Uterus (tissue), 4 donors: ENCODE data around the gene VAMP1. TPM values are rescaled to one million over a fixed set of nuclear protein-coding genes. Genes with fewer than 3 reads are reported as not detected.

Experiments used
- DNase-seq, 2 donors: peaks; one replicate each; pipeline ENCODE4 v3.0.0-alpha.2; 2019 to 2020
- H3K27ac ChIP-seq, 2 donors: fragments of 200-600 bp; sonication (generic); 1 replicate in 1 of 2; 2 replicates in 1 of 2; pipeline ENCODE4 v1.5.1; 2016 to 2018
- H3K27me3 ChIP-seq, 2 donors: fragments of 200-600 bp; sonication (generic); one replicate each; pipeline ENCODE4 v1.5.1; 2018 to 2019; ENCODE audit warnings: control low read depth in 1 of 2
- H3K36me3 ChIP-seq, 2 donors: fragments of 200-600 bp; sonication (generic); one replicate each; pipeline ENCODE4 v1.5.1; 2019; ENCODE audit warnings: control low read depth in 1 of 2
- H3K4me1 ChIP-seq, 2 donors: fragments of 200-600 bp; sonication (generic); one replicate each; pipeline ENCODE4 v1.5.1; 2018 to 2019; ENCODE audit warnings: control low read depth in 1 of 2
- H3K4me3 ChIP-seq, 2 donors: fragments of 200-600 bp; sonication (generic); 1 replicate in 1 of 2; 2 replicates in 1 of 2; pipeline ENCODE4 v1.5.1; 2018 to 2019; ENCODE audit warnings: mild to moderate bottlenecking in 1 of 2
- H3K9me3 ChIP-seq, 2 donors: fragments of 200-600 bp; sonication (generic); one replicate each; pipeline ENCODE4 v1.5.1; 2019; ENCODE audit warnings: control low read depth in 1 of 2
- POLR2A ChIP-seq, 2 donors: fragments of 450-650 bp; IDR thresholded peaks; one replicate each; pipeline ENCODE4 v1.6.1; 2016; ENCODE audit warnings: antibody characterized with exemption in 2 of 2, mild to moderate bottlenecking in 1 of 2, moderate library complexity in 1 of 2
- intact Hi-C: fragments of 100-400 bp; cut with DNase I; formaldehyde crosslinking; loops from one replicate; pipeline ENCODE4 v1.15.1; 2023; ENCODE audit warnings: low total_unique reads
- total RNA-seq, 4 donors: library from RNA; depleted of rRNA in 3 of 4; stranded (reverse); fragments of >200 nt in 3 of 4; gene quantifications; one replicate each; pipeline versions ENCODE4 v1.1.0 to v1.2.4, GENCODE V29; 2014 to 2023
- TF ChIP-seq, protein P1 (sequence below), 4 experiments: fragments of 200-600 bp in 2 of 4; fragments of 450-650 bp in 2 of 4; sonication (generic) in 2 of 4; IDR thresholded peaks; one replicate each; pipeline ENCODE4 v1.5.1; 2016 to 2019; ENCODE audit warnings: antibody characterized with exemption in 4 of 4, mild to moderate bottlenecking in 2 of 4, moderate library complexity in 1 of 4
- donor health status: DM: yes; HTN: yes; CAD: no.

VAMP1 gene
- total RNA-seq, 4 donors from 2014 or later = 1.0 to 17.7 (median 6.8) TPM

DNA sequence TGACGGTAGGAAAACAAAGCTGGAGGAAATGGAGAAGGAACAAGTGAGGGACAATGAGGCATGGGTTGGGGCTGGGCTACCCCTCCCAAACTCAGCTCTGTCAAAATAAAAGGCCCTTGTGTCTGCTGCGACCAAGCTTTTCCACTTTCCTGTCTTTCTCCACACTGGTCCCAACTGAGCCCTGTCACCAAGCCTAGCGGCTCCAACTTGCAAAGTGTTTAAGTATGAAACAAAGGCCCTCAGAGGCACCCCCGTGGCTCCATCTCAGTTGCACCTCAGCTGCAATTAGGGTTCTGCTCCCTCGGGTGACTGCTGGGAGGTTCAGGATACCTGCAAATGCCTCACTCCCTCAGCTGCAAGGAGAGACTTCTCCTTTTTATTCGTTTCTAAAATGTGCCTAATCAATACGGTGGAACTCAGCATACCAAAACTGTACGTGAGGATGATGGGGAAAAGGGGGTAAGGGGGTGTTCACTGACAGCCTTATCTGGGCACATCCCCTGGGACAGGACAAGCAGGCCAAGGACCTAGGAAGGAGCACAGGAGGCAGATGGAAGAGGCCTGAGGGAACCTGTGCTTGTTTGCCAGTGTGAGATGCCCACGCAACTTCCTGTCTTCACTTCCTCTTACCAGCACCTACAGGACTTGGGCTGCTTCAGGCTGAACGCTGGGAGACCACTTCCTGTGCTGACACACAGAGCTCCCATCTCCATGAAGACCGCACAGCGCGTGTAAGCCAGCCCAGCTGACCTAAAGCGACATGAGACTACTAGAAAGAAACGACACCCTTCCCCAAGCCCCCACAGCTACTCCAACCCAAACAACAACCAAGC lies 8.9 kb downstream of the VAMP1 start:
- H3K9me3 ChIP-seq = no peaks in the 10 kb centered on the region
- H3K27ac ChIP-seq = no peak overlapping the region
- DNase-seq = no peak
- TF ChIP-seq POLR2A (IDR thresholded peaks at IDR 0.05) = no peak
- TF ChIP-seq, protein P1, sequence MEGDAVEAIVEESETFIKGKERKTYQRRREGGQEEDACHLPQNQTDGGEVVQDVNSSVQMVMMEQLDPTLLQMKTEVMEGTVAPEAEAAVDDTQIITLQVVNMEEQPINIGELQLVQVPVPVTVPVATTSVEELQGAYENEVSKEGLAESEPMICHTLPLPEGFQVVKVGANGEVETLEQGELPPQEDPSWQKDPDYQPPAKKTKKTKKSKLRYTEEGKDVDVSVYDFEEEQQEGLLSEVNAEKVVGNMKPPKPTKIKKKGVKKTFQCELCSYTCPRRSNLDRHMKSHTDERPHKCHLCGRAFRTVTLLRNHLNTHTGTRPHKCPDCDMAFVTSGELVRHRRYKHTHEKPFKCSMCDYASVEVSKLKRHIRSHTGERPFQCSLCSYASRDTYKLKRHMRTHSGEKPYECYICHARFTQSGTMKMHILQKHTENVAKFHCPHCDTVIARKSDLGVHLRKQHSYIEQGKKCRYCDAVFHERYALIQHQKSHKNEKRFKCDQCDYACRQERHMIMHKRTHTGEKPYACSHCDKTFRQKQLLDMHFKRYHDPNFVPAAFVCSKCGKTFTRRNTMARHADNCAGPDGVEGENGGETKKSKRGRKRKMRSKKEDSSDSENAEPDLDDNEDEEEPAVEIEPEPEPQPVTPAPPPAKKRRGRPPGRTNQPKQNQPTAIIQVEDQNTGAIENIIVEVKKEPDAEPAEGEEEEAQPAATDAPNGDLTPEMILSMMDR (IDR thresholded peaks at IDR 0.05) = no peak
- no peak overlapping the region for H3K4me3 ChIP-seq
- H3K27me3 ChIP-seq = no peaks in the 10 kb centered on the region
- no peaks in the 10 kb centered on the region for H3K36me3 ChIP-seq
- no peaks in the 10 kb centered on the region for H3K4me1 ChIP-seq
- intact Hi-C loops = loop anchor here (5.0 to 10.0 kb wide), 2 partner anchors 34 to 147 kb away; partner anchors contain the start of gene PLEKHG6

DNA sequence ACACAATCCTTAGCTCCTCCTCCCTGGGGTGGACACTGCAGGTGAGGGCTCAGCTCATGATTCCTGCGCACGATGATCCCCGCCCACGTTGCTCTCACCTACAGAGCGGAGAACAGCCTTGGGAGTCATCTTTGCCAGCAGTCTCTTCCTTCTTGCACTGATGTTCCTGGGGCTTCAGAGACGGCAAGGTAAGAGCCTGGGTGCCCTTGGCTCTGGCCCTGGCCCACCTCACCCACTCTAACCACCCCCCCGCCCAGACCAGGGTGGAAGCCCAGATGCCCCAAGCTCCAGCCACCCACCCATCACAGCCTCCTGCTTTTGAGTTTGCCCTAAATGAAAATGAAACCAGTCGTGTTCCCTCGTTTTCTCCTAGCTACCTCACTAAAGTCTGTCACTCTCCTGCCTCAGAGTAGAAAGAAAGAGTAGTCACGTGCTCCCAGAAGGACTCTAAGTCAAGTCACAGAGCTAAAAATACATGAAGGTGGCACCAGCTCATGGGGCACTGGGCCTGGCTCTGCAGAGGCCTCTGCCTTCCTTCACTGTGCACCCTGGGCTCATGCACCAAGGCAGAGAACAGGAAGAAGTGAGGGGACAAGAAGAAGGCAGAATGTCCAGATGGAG lies 9.6 kb downstream of the VAMP1 start:
- Histone ChIP-seq H3K4me1 (no peaks in the 10 kb centered on the region), H3K27me3 (no peaks in the 10 kb centered on the region), H3K27ac (no peak overlapping the region), H3K9me3 (no peaks in the 10 kb centered on the region), H3K4me3 (no peak overlapping the region), H3K36me3 (no peaks in the 10 kb centered on the region)
- intact Hi-C loops = loop anchor here (5.0 to 10.0 kb wide), 2 partner anchors 34 to 146 kb away; partner anchors contain the start of gene PLEKHG6
- DNase-seq = no peak
- TF ChIP-seq POLR2A (IDR thresholded peaks at IDR 0.05) = no peak
- TF ChIP-seq, protein P1 (IDR thresholded peaks at IDR 0.05) = no peak

GRCh38 chr12:6459004-6459337 lies 11.5 kb downstream of the VAMP1 start:
- Histone ChIP-seq H3K27me3 (no peaks in the 10 kb centered on the region), H3K9me3 (no peaks in the 10 kb centered on the region), H3K4me1 (no peaks in the 10 kb centered on the region), H3K36me3 (no peaks in the 10 kb centered on the region), H3K4me3 (no peak overlapping the region), H3K27ac (no peak overlapping the region)
- intact Hi-C loops = no loop called here
- DNase-seq = no peak
- TF ChIP-seq, protein P1 (IDR thresholded peaks at IDR 0.05) = no peak
- no peak for TF ChIP-seq POLR2A (IDR thresholded peaks at IDR 0.05)

GRCh38 chr12:6458281-6459003 lies 12.0 kb downstream of the VAMP1 start:
- intact Hi-C loops = no loop called here
- H3K9me3 ChIP-seq = no peaks in the 10 kb centered on the region
- no peaks in the 10 kb centered on the region for H3K4me1 ChIP-seq
- H3K4me3 ChIP-seq = no peak overlapping the region
- TF ChIP-seq POLR2A (IDR thresholded peaks at IDR 0.05) = no peak
- TF ChIP-seq, protein P1 (IDR thresholded peaks at IDR 0.05) = no peak
- DNase-seq = no peak
- H3K36me3 ChIP-seq = no peaks in the 10 kb centered on the region
- H3K27me3 ChIP-seq = no peaks in the 10 kb centered on the region
- no peak overlapping the region for H3K27ac ChIP-seq
